GM12864 (cell line): Measurements from ENCODE around the gene IRF2.

ENCODE experiments used
- DNase-seq: peaks from one replicate; pipeline ENCODE4 v3.0.0-alpha.2; 2011; ENCODE audit warnings: low read depth
- H3K4me3 ChIP-seq: 2 replicates; pipeline ENCODE4 v1.5.1; 2011; ENCODE audit warnings: mild to moderate bottlenecking, low read depth, low read length, control low read depth
- TF ChIP-seq, protein P1 (sequence below): IDR thresholded peaks from 2 replicates; pipeline ENCODE4 v1.5.1; 2011; ENCODE audit warnings: low read depth, mild to moderate bottlenecking, moderate library complexity, low read length, control low read depth, inconsistent platforms; ENCODE audit errors: missing control alignments

The IRF2 gene

DNA sequence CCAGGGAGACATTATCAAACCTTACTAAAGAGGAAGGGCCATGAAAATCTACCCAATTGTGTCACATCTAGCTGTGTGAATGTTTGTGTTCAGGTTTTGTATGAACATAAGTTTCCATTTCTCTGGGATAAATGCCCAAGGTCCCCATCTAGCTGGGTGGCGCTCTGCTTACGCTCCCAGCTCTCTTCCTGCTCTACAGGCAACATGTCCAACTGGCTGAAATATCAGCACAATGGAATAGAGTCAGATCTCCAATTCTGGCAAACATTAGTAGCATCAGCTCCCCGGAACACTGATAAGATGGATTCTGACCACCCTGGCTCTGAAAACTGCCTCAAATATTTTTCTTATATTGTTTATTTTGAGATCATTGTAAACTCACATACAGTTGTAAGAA is 74.8 kb downstream of the IRF2 start:
- TF ChIP-seq, protein P1, sequence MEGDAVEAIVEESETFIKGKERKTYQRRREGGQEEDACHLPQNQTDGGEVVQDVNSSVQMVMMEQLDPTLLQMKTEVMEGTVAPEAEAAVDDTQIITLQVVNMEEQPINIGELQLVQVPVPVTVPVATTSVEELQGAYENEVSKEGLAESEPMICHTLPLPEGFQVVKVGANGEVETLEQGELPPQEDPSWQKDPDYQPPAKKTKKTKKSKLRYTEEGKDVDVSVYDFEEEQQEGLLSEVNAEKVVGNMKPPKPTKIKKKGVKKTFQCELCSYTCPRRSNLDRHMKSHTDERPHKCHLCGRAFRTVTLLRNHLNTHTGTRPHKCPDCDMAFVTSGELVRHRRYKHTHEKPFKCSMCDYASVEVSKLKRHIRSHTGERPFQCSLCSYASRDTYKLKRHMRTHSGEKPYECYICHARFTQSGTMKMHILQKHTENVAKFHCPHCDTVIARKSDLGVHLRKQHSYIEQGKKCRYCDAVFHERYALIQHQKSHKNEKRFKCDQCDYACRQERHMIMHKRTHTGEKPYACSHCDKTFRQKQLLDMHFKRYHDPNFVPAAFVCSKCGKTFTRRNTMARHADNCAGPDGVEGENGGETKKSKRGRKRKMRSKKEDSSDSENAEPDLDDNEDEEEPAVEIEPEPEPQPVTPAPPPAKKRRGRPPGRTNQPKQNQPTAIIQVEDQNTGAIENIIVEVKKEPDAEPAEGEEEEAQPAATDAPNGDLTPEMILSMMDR = no peak
- no peak for DNase-seq

DNA sequence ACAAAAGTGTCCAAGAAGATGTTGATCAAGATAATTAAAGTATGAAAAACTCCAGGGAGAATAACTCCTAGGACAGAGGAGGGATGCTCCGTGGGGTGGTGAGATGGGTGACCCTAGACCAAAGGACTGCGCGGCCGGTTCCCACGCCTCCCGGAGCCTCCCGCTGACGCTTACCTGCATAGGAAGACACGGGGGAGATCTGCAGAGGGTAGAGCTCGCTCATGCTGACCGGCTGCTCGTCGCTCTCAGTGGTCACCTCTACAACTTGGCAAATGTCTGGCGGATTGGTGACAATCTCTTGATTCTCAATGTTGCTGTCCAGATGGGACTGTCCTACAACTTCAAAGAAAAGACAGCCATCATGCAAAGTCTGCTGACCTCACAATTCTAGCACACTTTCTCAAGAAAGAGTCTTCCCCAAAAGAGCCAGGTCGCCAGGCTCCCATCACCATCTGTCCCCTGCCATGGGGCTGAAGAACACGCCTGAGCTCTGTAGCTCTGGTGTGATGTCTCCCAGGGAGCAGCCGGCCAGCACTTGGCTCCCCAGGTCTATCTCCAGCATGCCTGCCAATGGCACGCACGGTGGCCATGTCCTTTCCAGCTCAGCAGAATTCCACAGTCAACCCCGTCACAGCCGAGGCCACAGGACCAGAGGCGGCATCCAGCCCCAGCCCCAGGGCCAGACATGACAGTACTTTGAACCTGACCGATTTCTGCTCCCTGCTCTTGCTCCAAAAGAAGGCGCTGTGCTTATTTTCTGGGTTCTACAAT is 75.4 kb downstream of the IRF2 start:
- no peak overlapping the region for H3K4me3 ChIP-seq
- TF ChIP-seq, protein P1 = no peak
- DNase-seq = no peak

More for the DNA sequence above, 74.8 kb downstream of the IRF2 start:
- no peak overlapping the region for H3K4me3 ChIP-seq

DNA sequence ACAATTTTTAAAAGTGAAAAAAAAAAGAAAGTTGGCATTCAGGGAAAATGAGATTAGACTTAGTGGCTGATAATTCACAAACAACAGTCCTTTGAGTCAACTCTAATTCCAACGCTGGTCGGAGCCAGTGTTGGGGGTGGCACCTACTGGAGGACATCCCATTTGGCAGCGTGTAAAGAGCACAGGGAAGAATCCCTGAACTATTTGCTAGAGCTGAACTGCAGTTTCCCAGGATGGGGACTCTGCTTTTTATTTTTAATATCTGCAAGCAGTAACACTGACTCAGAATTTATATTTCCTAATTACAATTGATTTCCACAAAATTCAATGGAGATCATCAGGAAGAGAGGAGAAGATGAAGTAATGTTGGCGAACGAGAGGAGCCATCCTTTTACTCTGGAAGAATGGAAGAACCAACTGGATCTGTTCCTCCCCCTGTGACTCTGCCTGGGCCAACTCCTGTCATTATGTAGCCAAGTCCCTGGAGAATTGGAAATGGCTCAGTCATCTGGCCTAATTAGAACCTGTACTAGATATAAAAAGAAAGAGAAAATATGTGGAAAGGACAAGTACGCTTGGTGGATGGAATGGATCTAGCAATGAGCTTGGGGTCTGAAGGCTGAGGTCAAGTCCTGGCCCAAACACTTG is 76.7 kb downstream of the IRF2 start:
- H3K4me3 ChIP-seq = no peak overlapping the region
- DNase-seq = no peak
- TF ChIP-seq, protein P1 = no peak

DNA sequence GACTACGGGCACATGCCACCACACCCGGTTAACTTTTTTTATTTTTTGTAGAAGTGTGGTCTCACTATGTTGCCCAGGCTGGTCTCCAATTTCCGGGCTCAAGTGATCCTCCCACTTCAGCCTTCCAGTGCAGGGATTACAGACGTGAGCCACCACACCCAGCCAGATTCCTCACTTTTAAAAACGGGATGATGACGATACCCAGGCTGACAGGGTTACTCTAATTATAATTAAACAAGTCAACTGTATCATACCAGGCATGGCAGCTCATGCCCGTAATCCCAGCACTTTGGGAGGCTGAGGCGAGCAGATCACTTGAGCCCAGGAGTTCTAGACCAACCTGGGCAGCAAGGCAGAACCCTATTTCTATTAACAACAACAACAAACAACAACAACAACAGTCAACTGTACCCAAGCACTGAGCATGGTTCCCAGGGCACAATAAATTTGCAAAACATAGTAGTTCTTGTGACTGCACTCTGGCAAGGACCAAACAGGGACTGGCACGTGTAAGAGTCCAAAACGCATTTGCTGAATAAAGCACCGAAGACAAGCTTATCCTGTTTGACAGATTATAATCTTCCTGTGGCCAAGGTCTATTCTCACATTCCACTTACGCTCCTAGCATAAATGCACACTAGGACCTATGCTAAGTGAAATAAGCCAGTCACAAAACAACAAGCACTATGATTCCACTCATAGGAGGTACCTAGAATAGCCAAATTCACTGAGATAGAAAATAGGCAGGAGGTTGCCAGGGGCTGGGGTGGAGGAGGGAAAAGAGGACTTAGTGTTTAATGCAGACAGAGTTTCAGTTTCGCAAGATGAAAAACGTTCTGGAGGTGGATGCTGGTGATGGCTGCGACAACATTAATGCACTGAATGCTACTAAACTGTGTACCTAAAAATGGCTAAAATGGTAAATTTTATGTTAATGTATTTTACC is 77.5 kb downstream of the IRF2 start:
- DNase-seq = no peak
- TF ChIP-seq, protein P1 = no peak
- H3K4me3 ChIP-seq = no peak overlapping the region; the same call in 1 of the 2 replicates

DNA sequence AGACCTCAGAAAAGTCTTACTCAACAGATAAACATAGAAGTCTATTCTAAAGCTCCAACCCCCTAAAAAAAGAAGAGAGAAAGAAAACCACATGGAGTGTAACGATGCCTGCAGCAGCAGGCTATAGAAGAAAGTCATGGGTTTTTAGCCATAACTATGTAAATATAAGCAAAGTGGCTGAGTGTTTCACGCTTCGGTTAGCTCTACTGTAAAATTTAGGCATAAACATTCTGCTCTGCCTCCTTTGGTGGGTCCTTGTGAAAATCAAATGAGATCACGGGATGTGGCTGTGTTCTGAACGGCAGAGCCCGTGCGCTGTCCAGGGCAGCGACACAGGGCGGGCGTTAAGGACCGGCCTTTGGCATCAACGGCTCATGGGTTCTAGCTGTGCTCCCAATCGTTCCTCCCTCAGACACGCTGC is 78.4 kb downstream of the IRF2 start:
- DNase-seq = peak; percentile 55
- TF ChIP-seq, protein P1 = no peak

DNA sequence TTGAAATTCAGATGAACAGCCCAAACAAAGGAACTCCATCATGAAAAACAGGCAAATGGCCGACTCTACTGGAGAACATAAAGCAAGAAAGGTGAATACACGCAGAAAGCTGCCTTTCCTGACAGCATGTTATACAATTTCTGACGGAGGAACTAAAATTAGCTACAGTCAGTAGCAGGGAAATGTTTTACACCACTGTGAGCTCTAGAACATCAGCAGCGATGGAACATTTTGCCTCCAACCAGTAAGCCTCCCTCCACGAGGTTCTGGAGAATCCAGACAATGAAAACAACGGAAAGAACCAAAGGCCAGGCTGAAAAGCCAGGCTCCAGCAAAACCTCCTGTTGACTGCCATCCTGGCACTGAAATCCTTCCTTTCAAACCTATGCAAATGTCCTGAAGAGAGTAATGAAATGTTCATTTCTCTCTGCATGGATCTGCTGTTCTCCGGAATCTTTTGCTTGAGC is 78.9 kb downstream of the IRF2 start:
- peak overlapping the region; percentile 17 for H3K4me3 ChIP-seq
- DNase-seq = no peak
- TF ChIP-seq, protein P1 = no peak

More for the DNA sequence above, 78.4 kb downstream of the IRF2 start:
- H3K4me3 ChIP-seq = peak overlapping the region; percentile 17; the same call in 1 of the 2 replicates
